ENCODE results near the gene SULT1C4. TPM values are rescaled to one million over a fixed set of nuclear protein-coding genes. Genes with fewer than 3 reads are reported as not detected.
A peak's percentile ranks its signal among the peaks of the same experiment; 100 is the strongest.

SULT1C4 gene
- total RNA-seq, 1 donor from 2014 or later, result 16.0 TPM

DNA sequence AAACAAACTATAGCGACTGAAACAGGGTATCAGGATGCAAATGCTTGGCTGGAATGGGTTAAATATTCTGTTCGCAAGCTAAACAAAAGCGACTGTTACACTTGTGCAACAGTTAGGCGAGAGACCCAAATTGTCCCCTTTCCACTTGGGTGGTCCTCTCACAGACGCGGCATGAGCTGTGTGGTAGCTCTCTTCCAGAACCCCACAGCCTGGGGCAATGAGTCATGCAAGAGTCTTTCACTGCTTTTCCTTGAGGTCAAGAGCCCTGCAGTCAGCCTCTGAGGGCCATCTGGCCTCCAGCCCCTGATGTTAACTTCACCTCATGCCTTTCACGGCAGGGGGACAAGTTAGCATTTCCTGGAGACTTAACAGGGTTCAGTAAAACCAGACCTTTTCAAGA lies 25.7 kb downstream of the SULT1C4 start:
- Mint-ChIP-seq H3K9me3 (peaks cover 36% of the 10 kb centered on the region), H3K4me1 (no peaks in the 10 kb centered on the region), H3K4me3 (no peak overlapping the region), H3K27me3 (ENCODE audit: low read depth) (no peaks in the 10 kb centered on the region), H3K36me3 (peaks cover 2% of the 10 kb centered on the region), H3K27ac (no peak overlapping the region)
- TF ChIP-seq, protein P1, sequence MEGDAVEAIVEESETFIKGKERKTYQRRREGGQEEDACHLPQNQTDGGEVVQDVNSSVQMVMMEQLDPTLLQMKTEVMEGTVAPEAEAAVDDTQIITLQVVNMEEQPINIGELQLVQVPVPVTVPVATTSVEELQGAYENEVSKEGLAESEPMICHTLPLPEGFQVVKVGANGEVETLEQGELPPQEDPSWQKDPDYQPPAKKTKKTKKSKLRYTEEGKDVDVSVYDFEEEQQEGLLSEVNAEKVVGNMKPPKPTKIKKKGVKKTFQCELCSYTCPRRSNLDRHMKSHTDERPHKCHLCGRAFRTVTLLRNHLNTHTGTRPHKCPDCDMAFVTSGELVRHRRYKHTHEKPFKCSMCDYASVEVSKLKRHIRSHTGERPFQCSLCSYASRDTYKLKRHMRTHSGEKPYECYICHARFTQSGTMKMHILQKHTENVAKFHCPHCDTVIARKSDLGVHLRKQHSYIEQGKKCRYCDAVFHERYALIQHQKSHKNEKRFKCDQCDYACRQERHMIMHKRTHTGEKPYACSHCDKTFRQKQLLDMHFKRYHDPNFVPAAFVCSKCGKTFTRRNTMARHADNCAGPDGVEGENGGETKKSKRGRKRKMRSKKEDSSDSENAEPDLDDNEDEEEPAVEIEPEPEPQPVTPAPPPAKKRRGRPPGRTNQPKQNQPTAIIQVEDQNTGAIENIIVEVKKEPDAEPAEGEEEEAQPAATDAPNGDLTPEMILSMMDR (IDR thresholded peaks at IDR 0.05; ENCODE audit: unreplicated experiment), result no peak
- DNase-seq (ENCODE audit: low spot score in 2 of 2, unreplicated experiment in 2 of 2), result no peak

DNA sequence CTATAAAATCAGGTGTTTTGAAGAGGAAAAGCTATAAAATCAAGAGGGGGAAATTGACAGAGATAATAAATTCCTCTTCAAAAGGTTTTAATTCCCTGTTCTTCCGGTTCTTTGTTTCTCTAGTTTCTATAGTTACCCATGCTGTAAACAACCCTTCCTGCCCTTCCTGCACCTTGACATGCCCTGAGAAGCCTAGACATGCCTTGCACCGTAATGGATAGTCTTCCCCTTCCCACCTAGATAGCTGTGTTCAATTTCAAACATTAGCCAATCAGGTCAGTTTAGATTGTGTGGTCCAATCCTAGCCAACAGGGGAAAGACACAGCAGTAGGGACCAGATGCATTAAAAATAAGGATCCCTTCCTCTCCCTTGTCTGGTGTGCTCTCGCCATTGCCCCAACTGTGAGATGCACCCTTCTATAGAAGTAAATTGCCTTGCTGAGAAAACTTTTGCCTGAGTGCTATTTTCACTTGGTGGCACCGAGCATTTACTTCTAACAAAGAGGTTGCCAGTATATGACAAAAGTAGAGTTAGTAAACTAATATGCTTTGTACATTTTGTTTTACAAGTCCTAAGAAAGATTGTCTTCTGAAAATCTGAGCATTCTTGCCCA lies 27.1 kb downstream of the SULT1C4 start:
- Mint-ChIP-seq H3K27ac (no peak overlapping the region), H3K9me3 (peaks cover 30% of the 10 kb centered on the region)
- DNase-seq (ENCODE audit: low spot score in 2 of 2, unreplicated experiment in 2 of 2), result no peak

DNA sequence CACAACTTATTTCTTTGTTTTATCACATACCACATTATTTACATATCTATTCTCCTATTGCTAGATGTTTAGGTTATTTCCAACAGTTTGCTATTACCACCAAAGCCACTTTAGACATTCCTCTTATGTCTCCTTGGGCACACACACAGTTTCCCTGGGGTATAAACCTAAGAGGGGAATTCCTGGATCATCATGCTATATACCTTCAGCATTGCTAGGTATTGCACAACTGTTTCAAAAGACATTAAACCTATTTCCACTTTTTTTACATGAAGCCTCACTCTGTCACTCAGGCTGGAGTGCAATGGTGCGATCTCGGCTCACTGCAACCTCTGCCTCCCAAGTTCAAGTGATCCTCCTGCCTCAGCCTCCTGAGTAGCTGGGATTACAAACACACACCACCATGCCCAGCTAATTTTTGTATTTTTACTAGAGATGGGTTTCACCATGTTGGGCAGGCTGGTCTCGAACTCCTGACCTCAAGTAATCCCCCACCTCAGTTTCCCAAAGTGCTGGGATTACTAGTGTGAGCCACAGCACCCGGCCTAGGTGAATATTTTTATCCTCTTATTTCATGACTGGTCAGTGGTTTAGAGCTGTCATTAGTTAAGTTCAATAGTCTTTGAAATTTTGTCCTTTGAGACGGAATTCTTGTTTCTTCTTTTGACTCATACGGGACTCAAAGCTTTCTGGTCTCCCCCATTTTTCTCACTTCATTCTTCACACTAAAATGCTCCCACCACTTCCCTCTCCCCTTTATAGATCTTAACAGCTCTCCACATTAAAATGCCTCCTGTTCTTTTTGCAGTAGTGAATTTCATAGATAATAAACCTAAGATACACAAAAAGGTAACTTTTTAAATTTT lies 30.3 kb downstream of the SULT1C4 start:
- Mint-ChIP-seq H3K4me1 (peaks cover 3% of the 10 kb centered on the region), H3K36me3 (no peaks in the 10 kb centered on the region)

More for the DNA sequence above, 27.1 kb downstream of the SULT1C4 start:
- TF ChIP-seq, protein P1 (IDR thresholded peaks at IDR 0.05; ENCODE audit: unreplicated experiment), result no peak
- Mint-ChIP-seq H3K4me3 (no peak overlapping the region), H3K4me1 (no peaks in the 10 kb centered on the region), H3K27me3 (ENCODE audit: low read depth) (no peaks in the 10 kb centered on the region), H3K36me3 (no peaks in the 10 kb centered on the region)

DNA sequence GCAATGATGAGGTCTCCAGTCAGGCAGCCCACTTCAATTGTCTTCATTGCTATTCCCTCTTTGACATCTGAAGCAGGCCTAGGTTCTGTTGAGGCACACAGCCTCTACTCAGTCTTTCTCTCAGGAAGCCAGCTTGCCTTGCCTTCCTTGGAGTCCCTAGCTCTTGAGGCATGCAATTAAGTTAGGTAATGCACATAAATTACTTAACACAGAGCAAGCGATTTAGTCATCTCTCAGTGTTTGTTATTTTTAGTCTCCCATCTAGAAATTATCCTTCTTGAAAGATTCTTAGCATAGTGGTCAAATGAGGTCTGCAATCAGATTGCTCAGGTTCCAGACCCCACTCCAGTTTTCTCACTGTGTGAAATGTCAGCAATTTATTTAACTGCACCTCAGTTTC lies 32.0 kb downstream of the SULT1C4 start:
- Mint-ChIP-seq H3K4me3 (no peak overlapping the region), H3K27me3 (ENCODE audit: low read depth) (no peaks in the 10 kb centered on the region), H3K9me3 (peaks cover 13% of the 10 kb centered on the region), H3K4me1 (peaks cover 4% of the 10 kb centered on the region), H3K36me3 (no peaks in the 10 kb centered on the region), H3K27ac (no peak overlapping the region)
- DNase-seq (ENCODE audit: low spot score in 2 of 2, unreplicated experiment in 2 of 2), result no peak
- TF ChIP-seq, protein P1 (IDR thresholded peaks at IDR 0.05; ENCODE audit: unreplicated experiment), result no peak

More for the DNA sequence above, 30.3 kb downstream of the SULT1C4 start:
- no peak overlapping the region for H3K4me3 Mint-ChIP-seq
- TF ChIP-seq, protein P1 (IDR thresholded peaks at IDR 0.05; ENCODE audit: unreplicated experiment), result no peak
- no peaks in the 10 kb centered on the region for H3K27me3 Mint-ChIP-seq (ENCODE audit: low read depth)
- H3K9me3 Mint-ChIP-seq, result peaks cover 20% of the 10 kb centered on the region
- DNase-seq (ENCODE audit: low spot score in 2 of 2, unreplicated experiment in 2 of 2), result no peak
- no peak overlapping the region for H3K27ac Mint-ChIP-seq

DNA sequence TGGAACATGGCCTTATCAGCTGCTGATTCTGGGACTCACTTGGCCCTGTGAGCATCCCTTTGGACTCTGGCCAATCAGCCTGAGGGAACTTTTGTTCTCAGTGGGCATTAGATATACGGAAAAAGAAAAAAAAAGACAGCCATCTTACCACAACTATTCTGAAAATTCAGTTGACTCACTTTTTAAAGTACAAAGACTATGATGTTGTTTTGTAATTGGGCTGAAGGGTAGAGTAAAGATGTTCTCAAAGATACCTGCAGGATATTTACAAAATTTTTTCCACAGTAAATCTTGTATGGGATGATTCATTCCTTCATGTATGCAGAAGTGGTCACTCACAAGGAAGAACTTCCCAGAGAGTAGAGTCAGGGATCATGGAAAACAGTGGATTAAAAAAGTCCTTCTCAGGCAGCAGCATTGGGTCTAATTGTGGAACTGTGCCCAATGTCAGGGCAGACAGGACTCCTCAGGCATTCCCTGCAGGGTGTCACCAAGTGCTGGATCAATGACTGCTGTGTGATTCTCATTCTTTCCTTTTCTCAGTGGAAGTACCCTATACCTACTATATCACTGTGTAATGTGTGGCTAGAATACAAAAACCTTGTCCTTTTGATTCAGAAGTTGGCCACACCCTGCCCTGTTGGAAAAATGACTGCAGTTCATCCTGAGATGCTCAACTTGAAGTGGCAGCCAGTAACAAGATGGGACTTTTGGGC lies 35.4 kb downstream of the SULT1C4 start:
- TF ChIP-seq, protein P1 (IDR thresholded peaks at IDR 0.05; ENCODE audit: unreplicated experiment), result no peak
- Mint-ChIP-seq H3K4me1 (peaks cover 4% of the 10 kb centered on the region), H3K4me3 (no peak overlapping the region), H3K27me3 (ENCODE audit: low read depth) (no peaks in the 10 kb centered on the region), H3K36me3 (no peaks in the 10 kb centered on the region), H3K27ac (no peak overlapping the region), H3K9me3 (no peaks in the 10 kb centered on the region)
- peak in 1 of 2 experiments; percentile 40 for DNase-seq (ENCODE audit: low spot score in 2 of 2, unreplicated experiment in 2 of 2)
